Measurements from ENCODE around the gene RBM6. TPM values are rescaled to one million over a fixed set of nuclear protein-coding genes. Genes with fewer than 3 reads are reported as not detected.
"Not testable (repeated sequence)": the region's sequence is repeated elsewhere in the genome, so short reads cannot be mapped to it uniquely, and the experiment has no call there.

RBM6 gene
- total and polyA plus RNA-seq, 9 of the 15 experiments (the other 6 are each of a cell fraction or from before 2014, with no cell fraction given), result 19.9 to 82.2 (median 57.8) TPM

GRCh38 chr3:50031201-50031600, 91.3 kb downstream of the RBM6 start:
- H3K4me2 ChIP-seq (ENCODE audit: insufficient read depth, low read length); H3K36me3 ChIP-seq (ENCODE audit: control insufficient read depth, insufficient read depth, low read length); H3K9me3 ChIP-seq (replicated peaks; ENCODE audit: control insufficient read depth, insufficient read depth, low read depth, low read length); H3K4me1 ChIP-seq (replicated peaks in 1 of 2; ENCODE audit: control insufficient read depth in 2 of 2, insufficient read depth in 2 of 2, low read length in 2 of 2); H3K4me3 ChIP-seq; H2AFZ ChIP-seq (ENCODE audit: low read depth, low read length); H3K27me3 ChIP-seq (ENCODE audit: control insufficient read depth in 2 of 2, insufficient read depth in 2 of 2, low read length in 2 of 2); H4K20me1 ChIP-seq (replicated peaks; ENCODE audit: control insufficient read depth, insufficient read depth, low read length); FAIRE-seq; H3K9ac ChIP-seq (ENCODE audit: insufficient read depth in 1 of 2, low read depth in 2 of 2, low read length in 2 of 2); in situ Hi-C loops (cut with MboI); intact Hi-C loops (cut with micrococcal nuclease); CTCF ChIA-PET (ENCODE audit: low intra/inter-chr PET ratio); POLR2A ChIA-PET; DNase-seq (ENCODE audit: extremely low read depth in 1 of 4, low spot score in 3 of 4); ATAC-seq; H3K9me1 ChIP-seq (ENCODE audit: control insufficient read depth, insufficient read depth, low read length); H3K79me2 ChIP-seq (ENCODE audit: control insufficient read depth, insufficient read depth, low read length); H3K27ac ChIP-seq (ENCODE audit: extremely low read depth, low read depth, low read length): not testable (repeated sequence)
- 100% methylated on average over 3 of the region's 5 CpGs for WGBS (ENCODE audit: insufficient coverage, low coverage, missing lambda C conversion rate)
- BruUV-seq (replicated peaks), result TSS peak; percentile 40
- peak; percentile 13 for TF ChIP-seq ZNF146 (CRISPR knock-in tag; IDR thresholded peaks at IDR 0.05; ENCODE audit: unreplicated experiment)

- no peaks in the 10 kb centered on the region for H3K9me3 ChIP-seq (replicated peaks; ENCODE audit: control insufficient read depth, insufficient read depth, low read depth, low read length)
- ATAC-seq (no peak), DNase-seq (ENCODE audit: extremely low read depth in 1 of 4, low spot score in 3 of 4) (no peak), FAIRE-seq (no peak)
- no peaks in the 10 kb centered on the region for H4K20me1 ChIP-seq (replicated peaks; ENCODE audit: control insufficient read depth, insufficient read depth, low read length)
- H3K4me2 ChIP-seq (ENCODE audit: insufficient read depth, low read length), result no peak overlapping the region
- no TSS peak for BruUV-seq (replicated peaks)
- H3K27ac ChIP-seq (ENCODE audit: extremely low read depth, low read depth, low read length), result no peak overlapping the region
- H3K27me3 ChIP-seq (ENCODE audit: control insufficient read depth in 2 of 2, insufficient read depth in 2 of 2, low read length in 2 of 2), result no peaks in the 10 kb centered on the region
- ChIA-PET CTCF (ENCODE audit: low intra/inter-chr PET ratio) (interaction anchor here (1.0 kb wide), 1 partner anchor 181 kb away, joined by 4 read pairs; no protein-coding TSS in a partner anchor), POLR2A (interaction anchor here (2.9 kb wide), 1 partner anchor 9 kb away, joined by 7 read pairs; no protein-coding TSS in a partner anchor)
- H3K9ac ChIP-seq (ENCODE audit: insufficient read depth in 1 of 2, low read depth in 2 of 2, low read length in 2 of 2), result no peak overlapping the region
- TF ChIP-seq POLR3G (IDR thresholded peaks at IDR 0.05; ENCODE audit: extremely low read depth, insufficient read length, insufficient replicate concordance) (no peak), ZNF408 (CRISPR knock-in tag; IDR thresholded peaks at IDR 0.05; ENCODE audit: low read depth) (no peak), ZNF592 (IDR thresholded peaks at IDR 0.05) (no peak), HNRNPL (IDR thresholded peaks at IDR 0.05; ENCODE audit: low read depth, low read length) (no peak), HMGN3 (IDR thresholded peaks at IDR 0.05; ENCODE audit: borderline replicate concordance, extremely low read depth, insufficient read length, low read depth, low read length) (no peak), NCOA6 (IDR thresholded peaks at IDR 0.05) (no peak)
- H3K9me1 ChIP-seq (ENCODE audit: control insufficient read depth, insufficient read depth, low read length), result no peaks in the 10 kb centered on the region
- in situ Hi-C loops (cut with MboI) (no loop called here), intact Hi-C loops (cut with micrococcal nuclease) (no loop called here)
- peaks cover 0 to 3% of the 10 kb centered on the region in 2 experiments; a peak in 2 of 5 replicates for H3K4me1 ChIP-seq (replicated peaks in 1 of 2; ENCODE audit: control insufficient read depth in 2 of 2, insufficient read depth in 2 of 2, low read length in 2 of 2)
- no peaks in the 10 kb centered on the region for H3K79me2 ChIP-seq (ENCODE audit: control insufficient read depth, insufficient read depth, low read length)
- no peak overlapping the region for H3K4me3 ChIP-seq
- H2AFZ ChIP-seq (ENCODE audit: low read depth, low read length), result no peak overlapping the region
- 100% methylated on average over 1 of the region's 1 CpG for WGBS (ENCODE audit: insufficient coverage, low coverage, missing lambda C conversion rate)
- H3K36me3 ChIP-seq (ENCODE audit: control insufficient read depth, insufficient read depth, low read length), result peaks cover 27% of the 10 kb centered on the region; the same call in 2 of the 3 replicates
Observed at GRCh38 chr3:50044976-50045375, 105.0 kb downstream of the RBM6 start.
